ENCODE data around the gene MYH15. TPM values are rescaled to one million over a fixed set of nuclear protein-coding genes. Genes with fewer than 3 reads are reported as not detected.

MYH15 gene
- total and polyA plus RNA-seq, 2 of the 4 experiments (the other 2 are of a cell fraction): 0.10 to 0.36 TPM

- dilution Hi-C loops (cut with HindIII; ENCODE audit: low sequenced_read_pairs, unreplicated experiment): no loop called here
- Histone ChIP-seq H3K9me1 (ENCODE audit: insufficient read depth, low read length) (no peaks in the 10 kb centered on the region), H3K9me3 (ENCODE audit: control insufficient read depth, insufficient read depth, low read length) (no peaks in the 10 kb centered on the region), H3K36me3 (ENCODE audit: control insufficient read depth, insufficient read depth, low read length) (no peaks in the 10 kb centered on the region), H2BK15ac (ENCODE audit: low read depth, low read length) (no peak overlapping the region), H2AK5ac (ENCODE audit: low read depth, low read length) (no peak overlapping the region), H3K18ac (ENCODE audit: low read depth, low read length) (no peak overlapping the region), H3K4me3 (ENCODE audit: insufficient read depth, low read depth, low read length) (no peak overlapping the region), H3K9ac (ENCODE audit: low read depth, low read length) (no peak overlapping the region), H2BK20ac (ENCODE audit: low read depth, low read length) (no peak overlapping the region), H3K4me1 (ENCODE audit: control insufficient read depth, insufficient read depth, low read length) (no peaks in the 10 kb centered on the region), H3K79me1 (ENCODE audit: low read depth in 1 of 2, low read length in 2 of 2) (no peaks in the 10 kb centered on the region), H2BK5ac (ENCODE audit: low read depth, low read length, poor library complexity, severe bottlenecking) (no peak overlapping the region), H4K91ac (ENCODE audit: insufficient read depth, low read depth, low read length) (no peak overlapping the region), H3K4me2 (ENCODE audit: low read depth, low read length) (no peak overlapping the region), H3K4ac (ENCODE audit: low read depth, low read length) (no peak overlapping the region), H2BK120ac (ENCODE audit: low read depth, low read length) (no peak overlapping the region), H4K8ac (ENCODE audit: low read depth in 2 of 2, low read length in 2 of 2) (no peak overlapping the region), H3K23ac (ENCODE audit: low read depth, low read length) (no peak overlapping the region), H3K27me3 (ENCODE audit: control insufficient read depth, insufficient read depth, low read length) (no peaks in the 10 kb centered on the region; the same call in 1 of the 2 replicates), H3K27ac (ENCODE audit: insufficient read depth, low read length) (no peak overlapping the region), H4K5ac (ENCODE audit: low read depth, low read length) (no peak overlapping the region), H2AFZ (replicated peaks; ENCODE audit: low read length, poor library complexity) (no peak overlapping the region), H3K14ac (replicated peaks; ENCODE audit: low read depth, low read length) (no peak overlapping the region), H2AK9ac (replicated peaks; ENCODE audit: low read depth, low read length, poor library complexity) (no peak overlapping the region), H4K20me1 (ENCODE audit: insufficient read depth, low read length) (no peaks in the 10 kb centered on the region), H3K56ac (ENCODE audit: extremely low read depth, insufficient read depth, low read length) (no peak overlapping the region)
- in situ Hi-C loops (cut with MboI; ENCODE audit: low sequenced_read_pairs): no loop called here
- TF ChIP-seq SMC3 (IDR thresholded peaks at IDR 0.05; ENCODE audit: low read depth, low read length): no peak
- TF ChIP-seq CTCF (conservative IDR thresholded peaks at IDR 0.05; ENCODE audit: low read depth, low read length): no peak
- TF ChIP-seq RCOR1 (IDR thresholded peaks at IDR 0.05; ENCODE audit: insufficient replicate concordance, low read length): no peak
- no peak for TF ChIP-seq CHD1 (IDR thresholded peaks at IDR 0.05; ENCODE audit: low read depth, low read length)
- no peak for TF ChIP-seq MAFK (IDR thresholded peaks at IDR 0.05; ENCODE audit: low read depth, low read length)
- no peak for TF ChIP-seq RAD21 (IDR thresholded peaks at IDR 0.05; ENCODE audit: low read length)
- TF ChIP-seq POLR2A (IDR thresholded peaks at IDR 0.05; ENCODE audit: low read depth, low read length): no peak
- no peak for TF ChIP-seq MAZ (IDR thresholded peaks at IDR 0.05; ENCODE audit: borderline replicate concordance, low read depth, low read length)
- TF ChIP-seq CEBPB (IDR thresholded peaks at IDR 0.05; ENCODE audit: low read depth, low read length): no peak
- TF ChIP-seq BHLHE40 (IDR thresholded peaks at IDR 0.05; ENCODE audit: low read depth, low read length): no peak
- no peak for TF ChIP-seq NFE2L2 (IDR thresholded peaks at IDR 0.05; ENCODE audit: low read depth, low read length)
- no peak for TF ChIP-seq USF2 (IDR thresholded peaks at IDR 0.05; ENCODE audit: low read depth, low read length)
- no peak for TF ChIP-seq ELK1 (IDR thresholded peaks at IDR 0.05; ENCODE audit: borderline replicate concordance, low read depth, low read length)
- TF ChIP-seq MXI1 (IDR thresholded peaks at IDR 0.05; ENCODE audit: borderline replicate concordance, low read depth, low read length): no peak
- no peak for TF ChIP-seq RFX5 (IDR thresholded peaks at IDR 0.05; ENCODE audit: low read depth, low read length)
- no peak for TF ChIP-seq FOS (IDR thresholded peaks at IDR 0.05; ENCODE audit: low read depth, low read length)
- BruUV-seq (replicated peaks): no TSS peak
- ATAC-seq (ENCODE audit: low read depth) (no peak), DNase-seq (no peak)
- intact Hi-C loops (cut with micrococcal nuclease): no loop called here
- ChIA-PET POLR2A (ENCODE audit: unreplicated experiment) (no interaction called here), CTCF (interaction anchor here (0.7 kb wide), 1 partner anchor 155 kb away, joined by 3 read pairs; no protein-coding TSS in a partner anchor)
- WGBS, 2 experiments (ENCODE audit: extremely low coverage in 2 of 2, insufficient read length in 1 of 2): no CpG with 5 or more reads among the region's 1 CpG
Measured at GRCh38 chr3:108333961-108334360, 176.4 kb downstream of the MYH15 start.

All from IMR-90 (cell line).